Activated CD4-positive, alpha-beta T cell treated with anti-CD3 and anti-CD28 coated beads, Interleukin-2, amount 50 U/mL, for 4 hours (primary cell): ENCODE results near the gene ATXN10.
"Not testable (repeated sequence)": the region's sequence is repeated elsewhere in the genome, so short reads cannot be mapped to it uniquely, and the experiment has no call there.

Source experiments
- DNase-seq, 2 experiments: peaks; one replicate each; pipeline ENCODE4 v3.0.0-alpha.2; 2020

Gene ATXN10

GRCh38 chr22:45644714-45645113 is 26.9 kb upstream of the ATXN10 start:
- no peak for DNase-seq

GRCh38 chr22:45645150-45645525 is 26.5 kb upstream of the ATXN10 start:
- DNase-seq, result no peak

GRCh38 chr22:45645526-45646414 is 25.9 kb upstream of the ATXN10 start:
- peak; percentile 69 to 74 for DNase-seq

DNA sequence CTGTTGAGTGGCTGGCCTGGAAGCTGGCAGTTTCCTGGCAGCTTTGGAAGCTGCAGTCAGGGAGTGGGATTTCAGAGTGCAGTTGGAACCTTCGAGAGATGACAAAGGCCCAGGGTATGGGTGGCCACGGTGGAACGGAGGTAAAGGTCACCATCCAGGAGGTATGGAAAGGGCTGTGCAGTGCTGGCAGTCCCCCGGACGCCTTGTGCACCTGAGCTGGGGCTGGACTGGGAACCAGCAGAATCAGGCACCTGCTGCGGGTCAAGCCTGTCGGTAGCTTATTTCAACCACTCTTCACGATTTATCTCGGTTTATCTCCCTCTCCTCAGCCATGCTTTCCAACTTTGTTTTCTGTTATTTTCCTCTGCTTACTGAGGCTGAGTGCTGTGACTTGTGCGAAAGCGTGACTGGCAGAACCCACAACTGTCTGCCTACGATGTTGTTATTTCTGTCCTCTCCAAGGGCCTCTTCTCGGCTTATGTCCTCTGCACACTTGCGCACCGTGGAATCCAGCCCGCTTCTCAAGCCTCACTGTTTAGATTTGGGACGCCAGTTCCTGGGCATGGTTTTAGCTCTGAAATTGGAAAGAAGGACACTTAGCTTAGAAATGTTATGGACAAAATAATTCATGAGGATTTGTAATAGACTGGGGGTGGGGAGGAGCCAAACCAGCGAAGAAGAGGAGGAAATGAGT is 24.0 kb upstream of the ATXN10 start:
- DNase-seq, result no peak

DNA sequence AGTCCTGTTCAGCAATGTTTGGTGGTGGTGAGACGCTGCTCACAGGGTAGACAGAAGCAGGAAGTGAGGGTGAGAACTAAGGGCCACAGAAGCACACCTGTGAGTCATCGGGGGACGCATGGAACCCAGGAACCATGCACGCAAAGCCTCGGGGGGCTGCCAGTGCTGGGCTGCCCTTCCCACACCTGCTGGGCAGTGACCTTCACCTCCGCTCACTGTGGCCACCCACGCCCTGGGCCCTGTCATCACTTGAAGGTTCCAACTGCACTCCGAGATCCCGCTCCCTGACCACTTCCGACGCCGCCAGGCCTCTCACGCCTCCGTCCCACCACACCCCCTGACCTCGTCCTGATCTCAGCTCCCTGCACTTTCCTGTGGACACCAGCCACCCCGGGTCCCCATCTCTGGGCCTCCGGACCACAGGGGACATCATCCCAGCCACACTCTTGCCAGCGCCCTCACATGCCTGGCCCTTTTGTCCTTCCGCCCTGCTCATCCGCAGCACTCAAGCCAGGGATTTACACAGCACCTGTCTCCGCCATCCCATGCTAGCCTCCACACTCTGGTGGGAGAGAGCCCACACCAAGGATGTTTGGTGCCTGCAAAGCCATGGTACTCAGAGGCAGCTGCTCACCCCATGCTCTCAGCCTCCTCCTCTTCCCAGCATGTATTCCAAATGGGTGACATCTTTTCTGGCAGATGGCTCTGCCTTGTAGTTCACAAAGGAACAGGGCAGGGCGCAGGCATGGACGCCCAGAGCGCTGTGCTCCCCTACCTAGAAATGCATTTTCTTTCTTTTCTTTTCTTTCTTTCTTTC is 23.1 kb upstream of the ATXN10 start:
- DNase-seq, result no peak

DNA sequence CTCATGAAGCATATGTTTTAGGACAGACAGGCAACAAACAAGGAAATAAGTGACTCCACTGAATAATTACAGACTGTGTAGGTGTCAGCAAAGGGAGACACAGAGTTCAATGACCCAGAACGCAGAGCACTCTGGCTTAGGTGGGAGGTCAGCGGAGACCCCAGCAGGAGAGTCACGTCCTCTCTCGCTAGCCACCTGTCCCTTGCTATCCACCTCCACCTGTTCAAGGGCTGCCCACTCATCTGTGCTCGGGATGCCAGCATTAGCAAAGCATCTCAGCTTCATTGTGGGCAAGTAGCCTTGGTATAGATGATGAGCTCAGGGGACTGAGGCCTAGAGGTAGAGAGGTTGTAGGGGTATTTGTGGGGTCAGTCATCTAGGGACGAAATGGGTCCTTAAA is 21.8 kb upstream of the ATXN10 start:
- DNase-seq, result no peak

DNA sequence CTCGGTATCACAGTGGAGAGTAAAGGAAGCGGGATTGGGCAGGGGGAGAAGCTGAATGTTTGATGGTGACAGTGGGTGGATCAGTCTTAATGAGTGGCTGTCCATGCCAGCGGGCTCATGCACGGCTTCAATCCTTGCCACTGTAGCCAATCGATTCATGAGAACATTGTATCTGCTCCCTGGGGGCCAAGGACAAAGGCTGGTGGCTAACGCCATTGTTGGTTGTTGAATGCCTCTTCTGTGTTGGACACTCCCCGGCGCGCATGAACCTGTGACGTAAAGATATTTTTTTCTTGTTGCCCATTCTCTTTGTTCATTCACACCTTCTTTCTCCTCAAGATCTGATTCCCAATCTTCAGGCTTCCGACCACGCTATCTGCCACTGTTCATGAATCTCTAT is 20.9 kb upstream of the ATXN10 start:
- no peak for DNase-seq

DNA sequence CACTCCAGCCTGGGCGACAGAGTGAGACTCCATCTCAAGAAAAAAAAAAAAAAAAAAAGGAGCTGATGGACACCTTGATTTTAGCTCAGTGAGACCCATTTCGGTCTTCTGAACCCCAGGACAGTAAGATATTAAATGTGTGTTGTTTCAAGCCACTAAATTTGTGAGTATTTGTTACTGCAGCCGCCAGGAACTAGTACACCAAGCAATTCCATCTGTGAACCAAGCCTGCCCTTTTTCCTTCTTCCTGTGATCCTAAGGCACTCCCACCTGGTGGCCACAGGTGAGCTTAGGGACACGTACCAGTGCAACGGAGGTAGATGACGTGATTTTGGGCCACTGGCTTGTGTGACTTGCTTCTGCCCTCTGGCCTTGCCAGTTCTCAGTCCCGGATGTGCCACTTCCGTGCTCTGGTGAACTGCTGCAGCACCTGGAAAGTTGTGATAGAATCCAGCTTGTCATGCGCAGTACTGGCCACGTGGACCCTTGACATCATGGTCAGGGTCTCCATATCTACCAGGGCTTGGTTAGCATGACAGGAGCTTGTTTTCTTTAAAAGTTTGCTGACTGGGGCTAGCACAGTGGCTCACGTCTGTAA is 19.6 kb upstream of the ATXN10 start:
- DNase-seq, result no peak

DNA sequence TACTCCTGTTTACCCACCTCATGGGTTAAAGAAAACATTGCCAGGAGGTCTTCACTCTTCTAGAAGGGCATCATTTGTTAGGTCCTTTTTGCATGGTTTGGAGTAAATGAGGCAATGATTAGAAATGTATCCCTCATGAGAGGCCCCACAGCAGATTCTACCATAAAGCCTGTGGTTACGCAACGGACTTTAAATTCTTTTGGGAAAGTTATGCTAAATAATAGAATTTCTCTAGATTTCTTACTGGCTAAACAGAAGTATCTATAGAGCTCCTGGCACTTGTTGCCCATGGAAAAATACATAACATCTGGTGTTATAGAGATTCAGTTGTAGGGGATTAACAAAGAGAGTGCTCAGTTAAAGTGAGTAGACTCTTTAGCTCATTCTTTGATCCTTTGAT is 15.1 kb upstream of the ATXN10 start:
- no peak for DNase-seq

GRCh38 chr22:45657701-45658100 is 13.9 kb upstream of the ATXN10 start:
- DNase-seq, result no peak

DNA sequence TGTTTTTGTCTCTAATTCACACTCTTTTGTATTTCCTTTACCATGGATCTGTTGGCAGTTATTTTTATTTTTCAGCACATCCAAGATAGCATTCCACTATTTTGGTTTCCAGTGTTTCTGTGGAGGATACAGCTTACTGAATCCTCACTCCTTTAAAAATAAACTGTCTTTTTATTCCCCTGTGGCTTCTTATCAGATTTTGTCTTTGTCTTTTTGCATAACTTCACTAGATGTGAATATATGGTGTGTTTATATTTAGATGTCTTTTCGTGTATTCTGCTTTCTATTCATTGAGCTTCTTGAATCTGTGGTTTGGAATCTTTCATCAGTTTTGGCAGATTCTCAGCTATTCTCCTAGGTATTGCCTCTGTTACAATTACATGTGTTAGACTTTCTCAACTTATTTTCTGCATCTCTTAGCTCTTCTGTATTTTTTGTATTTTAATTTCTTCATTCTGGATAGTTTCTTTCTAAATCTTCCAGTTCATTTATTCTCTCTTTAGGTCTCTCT is 7.4 kb upstream of the ATXN10 start:
- no peak for DNase-seq

- DNase-seq, result no peak
Observed at GRCh38 chr22:45667486-45667885, 4.1 kb upstream of the ATXN10 start.

- DNase-seq, result not testable (repeated sequence)
Observed at GRCh38 chr22:45670363-45670762, 1.3 kb upstream of the ATXN10 start.

DNA sequence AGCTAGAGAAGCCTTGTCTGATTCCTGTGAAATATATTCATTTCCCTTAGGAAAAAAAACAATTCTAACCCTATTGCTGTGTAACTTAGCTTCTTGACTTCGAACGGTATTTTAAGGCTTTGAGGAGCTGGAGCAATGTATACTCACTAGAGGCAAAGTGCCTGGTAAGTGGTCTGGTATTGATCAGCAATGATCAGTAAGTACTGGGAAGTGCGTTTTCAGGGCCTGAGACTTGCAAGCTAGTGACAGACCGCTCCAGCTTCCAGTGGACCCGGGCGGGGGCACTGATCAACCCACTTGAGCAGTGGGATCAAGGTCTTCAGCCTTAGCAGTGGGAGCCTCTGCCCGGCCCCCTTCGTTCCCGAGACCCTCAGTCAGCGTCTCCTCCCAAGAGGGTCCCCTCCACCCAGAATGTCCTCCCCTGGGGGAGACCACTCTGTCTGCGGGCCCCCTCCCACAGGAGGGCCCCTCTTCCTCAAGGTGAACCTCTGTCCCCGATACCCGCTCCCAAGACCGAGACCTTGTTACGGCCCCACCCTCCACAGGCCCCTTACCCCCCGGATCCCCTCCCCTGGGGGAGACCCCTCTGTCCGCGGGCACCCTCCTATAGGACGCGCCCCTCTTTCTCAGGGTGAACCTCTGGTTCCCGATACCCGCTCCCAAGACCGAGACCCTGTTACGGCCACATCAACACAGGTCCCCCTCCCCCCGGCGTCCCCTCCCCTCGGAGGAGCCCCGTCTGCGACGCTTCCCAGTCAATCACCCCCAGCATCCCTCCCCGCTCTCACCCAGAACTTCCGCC is 452 bp upstream of the ATXN10 start:
- DNase-seq, result no peak

GRCh38 chr22:45672564-45673481 is 1.2 kb downstream of the ATXN10 start:
- DNase-seq, result no peak

DNA sequence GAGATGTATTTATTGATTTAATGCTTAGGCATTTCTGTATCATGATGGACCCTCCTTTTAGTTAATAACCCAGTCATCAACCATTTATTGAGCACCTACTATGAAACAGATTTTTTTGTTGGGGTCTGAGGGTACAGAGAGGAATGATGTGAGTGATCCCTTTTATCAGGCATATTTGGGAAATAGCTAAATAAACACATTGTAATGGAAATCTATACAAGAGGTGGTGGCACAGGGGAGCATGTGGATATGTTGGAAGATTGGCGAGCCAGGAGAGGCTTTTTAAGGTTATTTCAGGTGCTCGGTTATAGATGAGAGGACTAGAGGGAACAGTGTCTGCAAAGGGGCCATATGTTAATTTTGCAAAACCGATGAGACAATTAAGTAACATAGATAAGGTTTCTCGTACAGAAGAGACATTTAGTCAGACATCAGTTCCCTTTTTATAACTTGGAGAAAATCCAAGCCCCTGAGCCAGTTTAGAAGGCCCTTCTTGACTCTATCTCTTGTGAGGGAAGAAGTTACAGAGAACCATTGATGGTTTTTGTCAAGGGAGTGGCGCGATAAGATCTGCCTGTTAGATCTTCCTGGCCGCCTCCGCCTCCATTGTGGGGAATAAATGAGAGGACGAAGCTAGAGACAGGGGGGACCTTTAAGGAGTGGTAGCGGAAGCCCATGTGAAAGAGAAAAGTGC is 2.0 kb downstream of the ATXN10 start:
- DNase-seq, result no peak

DNA sequence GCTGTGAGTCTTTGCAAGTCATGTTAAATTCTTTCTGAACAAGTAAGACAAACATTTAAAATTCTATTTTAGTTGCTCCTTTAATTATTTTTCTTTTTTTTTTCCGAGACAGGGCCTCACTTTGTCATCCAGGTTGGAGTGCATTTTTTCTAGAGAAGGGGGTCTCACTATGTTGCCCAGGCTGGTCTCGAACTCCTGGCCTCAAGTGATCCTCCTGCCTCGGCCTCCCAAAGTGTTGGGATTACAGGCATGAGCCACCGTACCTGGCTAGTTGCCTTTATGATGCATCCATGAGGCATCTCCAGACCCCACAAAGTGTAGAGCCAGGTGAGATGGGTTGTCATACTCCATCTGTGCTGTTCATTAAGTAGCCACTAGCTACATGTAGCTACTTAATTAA is 4.4 kb downstream of the ATXN10 start:
- DNase-seq, result no peak

- no peak for DNase-seq
Observed at GRCh38 chr22:45677063-45677462, 5.4 kb downstream of the ATXN10 start.

GRCh38 chr22:45678961-45679912 is 7.6 kb downstream of the ATXN10 start:
- no peak for DNase-seq
